HG03432 (cell line): Measurements from ENCODE around the gene FOSL1.

Experiments used
- ATAC-seq: cut with Tn5 transposase; IDR thresholded peaks from one replicate; pipeline ENCODE4 v1.9.1; 2021; ENCODE audit warnings: mild to moderate bottlenecking, moderate library complexity; ENCODE audit not compliant: unreplicated experiment

FOSL1 gene

GRCh38 chr11:65920372-65920802, 20.2 kb upstream of the FOSL1 start:
- ATAC-seq, result no peak

GRCh38 chr11:65919573-65920371, 19.6 kb upstream of the FOSL1 start:
- ATAC-seq, result peak; percentile 42

- peak; percentile 81 for ATAC-seq
These were observed 19.0 kb upstream of the FOSL1 start, which contains the start of gene DRAP1 for GRCh38 chr11:65919141-65919572. Gene DRAP1, plus strand, starts transcription at chr11:65919426. Its CDS starts 76 bp downstream, at chr11:65919502.

- peak; percentile 56 for ATAC-seq
These were observed 18.3 kb upstream of the FOSL1 start, which contains the start of gene C11orf68 for GRCh38 chr11:65918211-65919140. Gene C11orf68, minus strand, starts transcription at chr11:65919062. Its CDS starts 31 bp downstream, at chr11:65919031.

- no peak for ATAC-seq
These were observed 17.4 kb upstream of the FOSL1 start for GRCh38 chr11:65917434-65918210.

- ATAC-seq, result no peak
These were observed 16.9 kb upstream of the FOSL1 start for GRCh38 chr11:65917077-65917433.

GRCh38 chr11:65916391-65916790, 16.2 kb upstream of the FOSL1 start:
- no peak for ATAC-seq

- no peak for ATAC-seq
These were observed 15.6 kb upstream of the FOSL1 start for GRCh38 chr11:65915821-65916251.

- ATAC-seq, result no peak
These were observed 15.1 kb upstream of the FOSL1 start for GRCh38 chr11:65915101-65915820.

GRCh38 chr11:65912845-65913244, 12.7 kb upstream of the FOSL1 start:
- ATAC-seq, result no peak

- no peak for ATAC-seq
These were observed 11.7 kb upstream of the FOSL1 start for GRCh38 chr11:65911682-65912568.

- no peak for ATAC-seq
These were observed 7.7 kb upstream of the FOSL1 start for GRCh38 chr11:65907878-65908277.

- ATAC-seq, result no peak
These were observed 6.4 kb upstream of the FOSL1 start for GRCh38 chr11:65906602-65907001.

GRCh38 chr11:65903715-65904114, 3.5 kb upstream of the FOSL1 start:
- no peak for ATAC-seq

- ATAC-seq, result no peak
These were observed 2.9 kb upstream of the FOSL1 start for GRCh38 chr11:65903068-65903481.

- no peak for ATAC-seq
These were observed 652 bp upstream of the FOSL1 start for GRCh38 chr11:65900899-65901180.

GRCh38 chr11:65899356-65900124, 648 bp downstream of the FOSL1 start:
- ATAC-seq, result peak; percentile 2

GRCh38 chr11:65898656-65899355, 1.4 kb downstream of the FOSL1 start:
- no peak for ATAC-seq
